ENCODE results near the gene KIAA1614.

The KIAA1614 gene

GRCh38 chr1:180964056-180964455, 51.4 kb downstream of the KIAA1614 start:
- ATAC-seq: no peak
- TF ChIP-seq ISL1 (CRISPR knock-in tag; IDR thresholded peaks at IDR 0.05) (no peak), ZNF8 (CRISPR knock-in tag; IDR thresholded peaks at IDR 0.05) (no peak), TCF4 (CRISPR knock-in tag; IDR thresholded peaks at IDR 0.05; ENCODE audit: borderline replicate concordance) (no peak), ZFP30 (CRISPR knock-in tag; IDR thresholded peaks at IDR 0.05) (no peak)

GRCh38 chr1:180964595-180964994, 51.9 kb downstream of the KIAA1614 start:
- no peak for ATAC-seq
- TF ChIP-seq ZFP30 (CRISPR knock-in tag; IDR thresholded peaks at IDR 0.05) (no peak), ZFP3 (CRISPR knock-in tag; IDR thresholded peaks at IDR 0.05) (no peak), ZNF8 (CRISPR knock-in tag; IDR thresholded peaks at IDR 0.05) (no peak), SNAI2 (CRISPR knock-in tag; IDR thresholded peaks at IDR 0.05) (no peak), ZNF70 (CRISPR knock-in tag; IDR thresholded peaks at IDR 0.05) (no peak), TSHZ2 (CRISPR knock-in tag; IDR thresholded peaks at IDR 0.05) (no peak)

GRCh38 chr1:180966312-180966711, 53.6 kb downstream of the KIAA1614 start:
- ATAC-seq: no peak
- no peak for TF ChIP-seq TCF4 (CRISPR knock-in tag; IDR thresholded peaks at IDR 0.05; ENCODE audit: borderline replicate concordance)
- no peak for TF ChIP-seq OSR1 (CRISPR knock-in tag; IDR thresholded peaks at IDR 0.05)
- TF ChIP-seq ZFP3 (CRISPR knock-in tag; IDR thresholded peaks at IDR 0.05): no peak
- TF ChIP-seq CREB5 (CRISPR knock-in tag; IDR thresholded peaks at IDR 0.05; ENCODE audit: low read depth): no peak
- TF ChIP-seq ISL1 (CRISPR knock-in tag; IDR thresholded peaks at IDR 0.05): no peak
- no peak for TF ChIP-seq PPARA (CRISPR knock-in tag; IDR thresholded peaks at IDR 0.05; ENCODE audit: borderline replicate concordance)
- TF ChIP-seq ZNF70 (CRISPR knock-in tag; IDR thresholded peaks at IDR 0.05): no peak
- TF ChIP-seq ZFP30 (CRISPR knock-in tag; IDR thresholded peaks at IDR 0.05): no peak
- TF ChIP-seq GLIS3 (CRISPR knock-in tag; IDR thresholded peaks at IDR 0.05): no peak
- no peak for TF ChIP-seq ZC3H10 (CRISPR knock-in tag; IDR thresholded peaks at IDR 0.05)
- no peak for TF ChIP-seq ZNF8 (CRISPR knock-in tag; IDR thresholded peaks at IDR 0.05)
- no peak for TF ChIP-seq ARNTL (CRISPR knock-in tag; IDR thresholded peaks at IDR 0.05; ENCODE audit: borderline replicate concordance, low read depth)
- TF ChIP-seq ESRRG (CRISPR knock-in tag; IDR thresholded peaks at IDR 0.05): no peak
- no peak for TF ChIP-seq RARB (CRISPR knock-in tag; IDR thresholded peaks at IDR 0.05)
- TF ChIP-seq POU6F1 (CRISPR knock-in tag; IDR thresholded peaks at IDR 0.05; ENCODE audit: borderline replicate concordance, low read depth): no peak
- no peak for TF ChIP-seq TOX (CRISPR knock-in tag; IDR thresholded peaks at IDR 0.05; ENCODE audit: borderline replicate concordance)
- no peak for TF ChIP-seq PATZ1 (CRISPR knock-in tag; IDR thresholded peaks at IDR 0.05; ENCODE audit: borderline replicate concordance)
- TF ChIP-seq ZNF565 (CRISPR knock-in tag; conservative IDR thresholded peaks at IDR 0.05; ENCODE audit: low read depth): no peak
- no peak for TF ChIP-seq BACH2 (CRISPR knock-in tag; IDR thresholded peaks at IDR 0.05; ENCODE audit: borderline replicate concordance)
- no peak for TF ChIP-seq SNAI2 (CRISPR knock-in tag; IDR thresholded peaks at IDR 0.05)

Data from SK-N-SH treated with all-trans-retinoic acid at 6 μM for 48 hours (cell line).